Neural progenitor cell (in vitro differentiated cells): ENCODE measurements around the gene ZDHHC7. TPM values are rescaled to one million over a fixed set of nuclear protein-coding genes. Genes with fewer than 3 reads are reported as not detected.

Source experiments
- DNase-seq: peaks from one replicate; pipeline ENCODE4 v3.0.0-alpha.2; 2016; ENCODE audit warnings: low spot score
- H2AFZ ChIP-seq: fragments of 200-600 bp; sonication (generic); replicated peaks from 2 replicates; pipeline ENCODE4 v1.6.1; 2016; ENCODE audit warnings: antibody characterized with exemption
- H3F3A ChIP-seq: fragments of 200-600 bp; sonication (generic); 2 replicates; pipeline ENCODE4 v1.6.1; 2016; ENCODE audit warnings: antibody characterized with exemption, low read depth
- H3K27ac ChIP-seq: fragments of 200-600 bp; sonication (generic); 2 replicates; pipeline ENCODE4 v1.5.1; 2016; ENCODE audit warnings: mild to moderate bottlenecking
- H3K27me3 ChIP-seq: fragments of 200-600 bp; sonication (generic); 2 replicates; pipeline ENCODE4 v1.6.1; 2016; ENCODE audit warnings: mild to moderate bottlenecking, moderate library complexity
- H3K36me3 ChIP-seq: fragments of 200-600 bp; sonication (generic); 2 replicates; pipeline ENCODE4 v1.5.1; 2016
- H3K4me1 ChIP-seq: fragments of 200-600 bp; sonication (generic); 2 replicates; pipeline ENCODE4 v1.6.1; 2016; ENCODE audit warnings: mixed run types
- H3K4me2 ChIP-seq: fragments of 200-600 bp; sonication (generic); 2 replicates; pipeline ENCODE4 v1.6.1; 2016
- H3K4me3 ChIP-seq: fragments of 200-600 bp; sonication (generic); 2 replicates; pipeline ENCODE4 v1.5.1; 2016
- H3K79me2 ChIP-seq: fragments of 200-600 bp; sonication (generic); 2 replicates; pipeline ENCODE4 v1.6.1; 2016; ENCODE audit warnings: low read depth
- H3K9ac ChIP-seq: fragments of 200-600 bp; sonication (generic); 2 replicates; pipeline ENCODE4 v1.6.1; 2016
- H3K9me3 ChIP-seq: fragments of 200-600 bp; sonication (generic); 2 replicates; pipeline ENCODE4 v1.5.1; 2016; ENCODE audit warnings: low read depth
- H4K20me1 ChIP-seq: fragments of 200-600 bp; sonication (generic); 2 replicates; pipeline ENCODE4 v1.6.1; 2016; ENCODE audit warnings: low read depth
- H3K27ac Mint-ChIP-seq: 3 replicates; pipeline ENCODE4 v1.8.0; 2021; ENCODE audit warnings: mixed read lengths
- H3K27me3 Mint-ChIP-seq: 2 replicates; pipeline ENCODE4 v1.8.0; 2022; ENCODE audit warnings: low read depth, mild to moderate bottlenecking, inconsistent platforms, moderate library complexity, mixed read lengths; ENCODE audit not compliant: insufficient read depth
- H3K36me3 Mint-ChIP-seq: 3 replicates; pipeline ENCODE4 v1.8.0; 2021; ENCODE audit warnings: mixed read lengths
- H3K4me1 Mint-ChIP-seq: 3 replicates; pipeline ENCODE4 v1.8.0; 2021; ENCODE audit warnings: mixed read lengths
- H3K4me3 Mint-ChIP-seq: 3 replicates; pipeline ENCODE4 v1.8.0; 2021; ENCODE audit warnings: mild to moderate bottlenecking, moderate library complexity, mixed read lengths
- H3K9me3 Mint-ChIP-seq: 3 replicates; pipeline ENCODE4 v1.8.0; 2020; ENCODE audit warnings: mixed read lengths
- EZH2 ChIP-seq: fragments of 200-600 bp; sonication (generic); IDR thresholded peaks from 2 replicates; pipeline ENCODE4 v1.6.1; 2017; ENCODE audit warnings: antibody characterized with exemption, mild to moderate bottlenecking, moderate library complexity
- EZH2phosphoT487 ChIP-seq: fragments of 200-600 bp; sonication (generic); IDR thresholded peaks from 2 replicates; pipeline ENCODE4 v1.6.1; 2017; ENCODE audit warnings: antibody characterized with exemption
- total RNA-seq: library from RNA; depleted of rRNA; stranded (reverse); fragments of >200 nt; gene quantifications from 2 replicates; pipeline ENCODE4 v1.2.3, GENCODE V29; 2015; ENCODE audit warnings: low replicate concordance
- TF ChIP-seq, protein P1 (sequence below): fragments of 200-600 bp; sonication (generic); IDR thresholded peaks from 2 replicates; pipeline ENCODE4 v1.5.1; 2017; ENCODE audit warnings: antibody characterized with exemption, mild to moderate bottlenecking

ZDHHC7 gene
- total RNA-seq, 1 donor from 2014 or later, result 57.0 TPM

DNA sequence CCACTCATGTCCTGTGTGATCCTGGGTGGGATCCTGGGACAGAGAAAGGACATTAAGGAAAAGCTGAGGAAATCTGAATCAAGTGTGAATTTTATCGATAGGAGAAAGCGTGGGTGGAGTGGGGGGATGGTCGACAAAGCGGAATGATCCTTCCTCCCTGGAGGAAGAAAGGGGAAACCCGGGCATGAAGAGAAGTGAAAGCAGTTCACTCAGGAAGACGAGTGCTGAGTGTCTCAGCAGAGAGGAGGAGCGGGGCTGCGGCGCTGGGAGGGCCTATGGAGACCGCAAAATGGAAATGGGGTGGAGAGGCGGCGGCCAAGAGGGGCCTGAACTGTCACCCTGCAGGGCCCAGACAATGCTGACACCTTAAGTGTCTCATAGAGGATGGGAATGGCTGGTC, 8.7 kb downstream of the ZDHHC7 start:
- no peaks in the 10 kb centered on the region for H3F3A ChIP-seq
- H3K27ac Mint-ChIP-seq, result peak overlapping the region; percentile 13
- DNase-seq, result peak; percentile 17
- H3K4me3 Mint-ChIP-seq, result no peak overlapping the region
- H3K27me3 ChIP-seq, result no peaks in the 10 kb centered on the region
- H3K36me3 Mint-ChIP-seq, result peaks cover 12% of the 10 kb centered on the region
- no peaks in the 10 kb centered on the region for H3K9me3 Mint-ChIP-seq
- TF ChIP-seq EZH2phosphoT487, result no peak
- H3K9ac ChIP-seq, result no peak overlapping the region
- no peaks in the 10 kb centered on the region for H3K36me3 ChIP-seq
- H3K4me3 ChIP-seq, result no peak overlapping the region
- H3K4me2 ChIP-seq, result peak overlapping the region; percentile 51
- H3K9me3 ChIP-seq, result no peaks in the 10 kb centered on the region
- peaks cover 16% of the 10 kb centered on the region for H3K4me1 ChIP-seq
- peaks cover 64% of the 10 kb centered on the region for H4K20me1 ChIP-seq
- peak overlapping the region; percentile 70 for H3K27ac ChIP-seq
- peaks cover 4% of the 10 kb centered on the region for H3K27me3 Mint-ChIP-seq
- H3K79me2 ChIP-seq, result peaks cover 99% of the 10 kb centered on the region
- no peak overlapping the region for H2AFZ ChIP-seq
- peaks cover 28% of the 10 kb centered on the region for H3K4me1 Mint-ChIP-seq

DNA sequence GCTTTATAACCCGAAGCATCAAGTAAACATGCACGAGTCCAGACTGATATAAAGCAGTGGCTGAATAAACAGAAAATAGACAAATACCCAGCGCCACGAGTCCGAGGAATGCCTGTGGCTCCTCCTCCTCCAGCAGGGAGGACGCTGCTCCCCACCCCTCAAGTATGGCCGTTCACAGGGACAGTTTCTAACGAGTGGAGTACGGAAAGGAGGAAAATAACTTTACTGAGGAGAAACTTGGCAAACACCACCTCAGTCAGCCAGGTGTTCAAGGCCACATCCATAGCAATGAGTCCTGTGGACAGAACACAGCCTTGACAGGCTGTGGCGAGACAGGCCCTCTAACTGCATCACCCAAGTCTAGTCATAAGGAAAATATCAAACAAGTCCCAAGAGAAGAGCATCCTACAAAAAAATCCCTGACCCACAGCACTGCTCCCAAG, 9.2 kb downstream of the ZDHHC7 start:
- peaks cover 98% of the 10 kb centered on the region for H3K79me2 ChIP-seq
- no peaks in the 10 kb centered on the region for H3K9me3 Mint-ChIP-seq
- H3K36me3 ChIP-seq, result no peaks in the 10 kb centered on the region
- H2AFZ ChIP-seq, result no peak overlapping the region
- H3K36me3 Mint-ChIP-seq, result peaks cover 12% of the 10 kb centered on the region
- peak overlapping the region; percentile 51 for H3K4me2 ChIP-seq
- peaks cover 4% of the 10 kb centered on the region for H3K27me3 Mint-ChIP-seq
- H3K4me1 ChIP-seq, result peaks cover 16% of the 10 kb centered on the region
- TF ChIP-seq, protein P1, sequence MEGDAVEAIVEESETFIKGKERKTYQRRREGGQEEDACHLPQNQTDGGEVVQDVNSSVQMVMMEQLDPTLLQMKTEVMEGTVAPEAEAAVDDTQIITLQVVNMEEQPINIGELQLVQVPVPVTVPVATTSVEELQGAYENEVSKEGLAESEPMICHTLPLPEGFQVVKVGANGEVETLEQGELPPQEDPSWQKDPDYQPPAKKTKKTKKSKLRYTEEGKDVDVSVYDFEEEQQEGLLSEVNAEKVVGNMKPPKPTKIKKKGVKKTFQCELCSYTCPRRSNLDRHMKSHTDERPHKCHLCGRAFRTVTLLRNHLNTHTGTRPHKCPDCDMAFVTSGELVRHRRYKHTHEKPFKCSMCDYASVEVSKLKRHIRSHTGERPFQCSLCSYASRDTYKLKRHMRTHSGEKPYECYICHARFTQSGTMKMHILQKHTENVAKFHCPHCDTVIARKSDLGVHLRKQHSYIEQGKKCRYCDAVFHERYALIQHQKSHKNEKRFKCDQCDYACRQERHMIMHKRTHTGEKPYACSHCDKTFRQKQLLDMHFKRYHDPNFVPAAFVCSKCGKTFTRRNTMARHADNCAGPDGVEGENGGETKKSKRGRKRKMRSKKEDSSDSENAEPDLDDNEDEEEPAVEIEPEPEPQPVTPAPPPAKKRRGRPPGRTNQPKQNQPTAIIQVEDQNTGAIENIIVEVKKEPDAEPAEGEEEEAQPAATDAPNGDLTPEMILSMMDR, result no peak
- TF ChIP-seq EZH2phosphoT487 (no peak), EZH2 (no peak)
- H3K4me3 Mint-ChIP-seq, result no peak overlapping the region
- peaks cover 28% of the 10 kb centered on the region for H3K4me1 Mint-ChIP-seq
- H3F3A ChIP-seq, result no peaks in the 10 kb centered on the region
- H3K9me3 ChIP-seq, result no peaks in the 10 kb centered on the region
- no peak overlapping the region for H3K27ac Mint-ChIP-seq
- no peak overlapping the region for H3K27ac ChIP-seq
- H3K27me3 ChIP-seq, result no peaks in the 10 kb centered on the region
- H4K20me1 ChIP-seq, result peaks cover 61% of the 10 kb centered on the region
- H3K9ac ChIP-seq, result no peak overlapping the region
- H3K4me3 ChIP-seq, result no peak overlapping the region
- no peak for DNase-seq

DNA sequence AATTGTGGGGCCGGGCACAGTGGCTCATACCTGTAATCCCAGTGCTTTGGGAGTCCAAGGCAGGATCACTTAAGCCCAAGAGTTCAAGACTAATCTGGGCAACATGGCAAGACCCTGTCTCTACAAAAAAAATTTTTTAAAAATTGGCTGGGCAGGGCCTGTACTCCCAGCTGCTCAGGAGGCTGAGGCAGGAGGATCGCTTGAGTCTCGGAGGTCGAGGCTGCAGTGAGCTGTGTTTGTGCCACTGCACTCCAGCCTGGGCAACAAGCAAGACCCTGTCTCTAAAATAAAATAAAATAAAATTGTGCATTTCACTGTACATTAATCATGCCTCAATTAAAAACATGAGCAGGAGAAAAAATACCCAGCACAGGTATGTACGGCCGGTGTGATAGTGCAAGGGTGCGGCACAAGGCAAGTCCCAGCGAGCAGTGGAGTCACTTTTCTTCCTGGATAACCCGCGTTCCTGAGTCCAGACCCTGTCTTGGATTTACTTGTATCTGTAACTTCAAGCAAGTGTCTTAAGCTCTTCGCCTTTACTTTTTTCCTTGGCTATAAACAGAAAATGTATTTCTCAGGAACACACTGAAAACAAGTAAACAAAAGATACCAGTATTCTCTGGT, 11.4 kb downstream of the ZDHHC7 start:
- no peak overlapping the region for H3K4me3 Mint-ChIP-seq
- no peaks in the 10 kb centered on the region for H3K9me3 Mint-ChIP-seq
- peaks cover 23% of the 10 kb centered on the region for H3K4me1 Mint-ChIP-seq
- TF ChIP-seq, protein P1, result no peak
- TF ChIP-seq EZH2phosphoT487, result no peak
- no peak for TF ChIP-seq EZH2
- H3K36me3 Mint-ChIP-seq, result peaks cover 19% of the 10 kb centered on the region
- Histone ChIP-seq H3K4me2 (no peak overlapping the region), H3K36me3 (no peaks in the 10 kb centered on the region), H3K4me1 (peaks cover 16% of the 10 kb centered on the region), H3K79me2 (peaks cover 86% of the 10 kb centered on the region), H4K20me1 (peaks cover 45% of the 10 kb centered on the region), H3K9ac (no peak overlapping the region), H3F3A (no peaks in the 10 kb centered on the region), H3K27ac (no peak overlapping the region), H3K4me3 (no peak overlapping the region), H2AFZ (no peak overlapping the region), H3K27me3 (no peaks in the 10 kb centered on the region), H3K9me3 (no peaks in the 10 kb centered on the region)
- peaks cover 5% of the 10 kb centered on the region for H3K27me3 Mint-ChIP-seq
- DNase-seq, result no peak
- no peak overlapping the region for H3K27ac Mint-ChIP-seq

- H3K36me3 Mint-ChIP-seq, result peaks cover 16% of the 10 kb centered on the region
- Histone ChIP-seq H3K9me3 (no peaks in the 10 kb centered on the region), H3K79me2 (peaks cover 78% of the 10 kb centered on the region), H3K4me3 (no peak overlapping the region), H3K27ac (no peak overlapping the region), H4K20me1 (peaks cover 46% of the 10 kb centered on the region), H3K4me2 (no peak overlapping the region), H3K9ac (no peak overlapping the region), H3F3A (no peaks in the 10 kb centered on the region), H3K36me3 (no peaks in the 10 kb centered on the region), H3K27me3 (no peaks in the 10 kb centered on the region), H2AFZ (no peak overlapping the region), H3K4me1 (peaks cover 16% of the 10 kb centered on the region)
- peaks cover 5% of the 10 kb centered on the region for H3K27me3 Mint-ChIP-seq
- no peak for DNase-seq
- TF ChIP-seq EZH2phosphoT487 (no peak), EZH2 (no peak)
- TF ChIP-seq, protein P1, result no peak
- no peak overlapping the region for H3K27ac Mint-ChIP-seq
- H3K4me1 Mint-ChIP-seq, result peaks cover 17% of the 10 kb centered on the region
- no peaks in the 10 kb centered on the region for H3K9me3 Mint-ChIP-seq
- no peak overlapping the region for H3K4me3 Mint-ChIP-seq
Observed at GRCh38 chr16:84999200-84999599, 12.1 kb downstream of the ZDHHC7 start.
